GM12878 (cell line): Measurements from ENCODE around the gene RGS14. TPM values are rescaled to one million over a fixed set of nuclear protein-coding genes. Genes with fewer than 3 reads are reported as not detected.
A peak's percentile ranks its signal among the peaks of the same experiment; 100 is the strongest.

ENCODE experiments used
- ATAC-seq: fragments of 200-7000 bp; cut with Tn5 transposase; 3 replicates; pipeline ENCODE4 v1.9.1; 2020; ENCODE audit warnings: mild to moderate bottlenecking, moderate library complexity
- BruUV-seq: library from RNA; stranded (reverse); fragments of 400-500 nt; replicated peaks from 2 replicates; lab custom pipeline; 2021; lab: Mats Ljungman, UMichigan
- CTCF ChIA-PET: fragments of 300-600 bp; sonication (Branson Sonifier 250); formaldehyde crosslinking; extraction: SDS; loops from one replicate; lab custom pipeline; 2021; ENCODE audit warnings: inconsistent platforms; lab: Yijun Ruan, JAX
- POLR2A ChIA-PET: fragments of 350-600 bp; formaldehyde crosslinking; extraction: SDS; loops from one replicate; lab custom pipeline; 2021; ENCODE audit warnings: inconsistent platforms; lab: Charles Lee
- RAD21 ChIA-PET: fragments of 300-600 bp; sonication (Branson Sonifier 250); formaldehyde crosslinking; loops from one replicate; lab custom pipeline; 2023; ENCODE audit warnings: antibody characterized with exemption; ENCODE audit not compliant: unreplicated experiment; lab: Charles Lee
- SMC1A ChIA-PET: fragments of 300-600 bp; sonication (Branson Sonifier 250); formaldehyde crosslinking; loops from one replicate; lab custom pipeline; 2023; ENCODE audit not compliant: unreplicated experiment, uncharacterized antibody; lab: Charles Lee
- DNase-seq: peaks from one replicate; pipeline ENCODE4 v3.0.0-alpha.2; 2011; ENCODE audit warnings: low read depth, low spot score
- FAIRE-seq: peaks from 3 replicates; lab custom pipeline; 2011; peaks lifted over from hg19 to GRCh38; lab: Jason Lieb, UNC
- H2AFZ ChIP-seq: 2 replicates; pipeline ENCODE4 v1.6.0; 2011; ENCODE audit warnings: low read depth, low read length, control low read depth; ENCODE audit not compliant: control insufficient read depth
- H3K27ac ChIP-seq: 2 replicates; pipeline ENCODE4 v1.5.1; 2011; ENCODE audit warnings: control low read depth; ENCODE audit not compliant: control insufficient read depth, insufficient read depth
- H3K27me3 ChIP-seq, 2 experiments: replicated peaks in 1 of 2; 2 replicates each; pipeline versions ENCODE4 v1.6.0 to v1.6.1; 2011; ENCODE audit warnings: low read length in 1 of 2; ENCODE audit not compliant: control insufficient read depth in 2 of 2, insufficient read depth in 2 of 2
- H3K36me3 ChIP-seq, 2 experiments: 2 replicates each; pipeline ENCODE4 v1.5.1; 2011; ENCODE audit warnings: low read length in 1 of 2; ENCODE audit not compliant: control insufficient read depth in 2 of 2, insufficient read depth in 2 of 2
- H3K4me1 ChIP-seq: 2 replicates; pipeline ENCODE4 v1.6.1; 2011; ENCODE audit warnings: mild to moderate bottlenecking, low read length, moderate library complexity, mixed read lengths; ENCODE audit not compliant: control insufficient read depth, insufficient read depth
- H3K4me2 ChIP-seq: 2 replicates; pipeline ENCODE4 v1.6.0; 2011; ENCODE audit warnings: control low read depth; ENCODE audit not compliant: control insufficient read depth, insufficient read depth
- H3K4me3 ChIP-seq: fragments of 200-600 bp; sonication (generic); 2 replicates; pipeline ENCODE4 v1.5.1; 2016
- H3K79me2 ChIP-seq: 2 replicates; pipeline ENCODE4 v1.6.0; 2011; ENCODE audit warnings: low read length; ENCODE audit not compliant: control insufficient read depth, insufficient read depth
- H3K9ac ChIP-seq: 2 replicates; pipeline ENCODE4 v1.8.0; 2011; ENCODE audit warnings: low read length, control low read depth, mixed read lengths; ENCODE audit not compliant: control insufficient read depth, insufficient read depth
- H3K9me3 ChIP-seq: replicated peaks from 3 replicates; pipeline ENCODE4 v1.5.1; 2011; ENCODE audit warnings: mild to moderate bottlenecking, low read length; ENCODE audit not compliant: control insufficient read depth, insufficient read depth
- H4K20me1 ChIP-seq: 2 replicates; pipeline ENCODE4 v1.6.0; 2011; ENCODE audit not compliant: control insufficient read depth, insufficient read depth
- FOXK2 ChIP-seq: fragments of 450-650 bp; IDR thresholded peaks from 2 replicates; pipeline ENCODE4 v1.6.1; 2017; ENCODE audit warnings: mild to moderate bottlenecking, moderate library complexity
- GABPA ChIP-seq: IDR thresholded peaks from 2 replicates; pipeline ENCODE4 v1.6.1; 2014; ENCODE audit warnings: antibody characterized with exemption, low read depth, mild to moderate bottlenecking, inconsistent platforms
- MEF2A ChIP-seq: IDR thresholded peaks from 2 replicates; pipeline ENCODE4 v1.6.1; 2011; ENCODE audit warnings: low read depth, mild to moderate bottlenecking, low read length, moderate library complexity; ENCODE audit not compliant: insufficient read depth
- NFIC ChIP-seq: IDR thresholded peaks from 2 replicates; pipeline ENCODE4 v1.6.1; 2012; ENCODE audit warnings: low read depth, mild to moderate bottlenecking, inconsistent platforms, low read length, moderate library complexity
- POLR2A ChIP-seq: IDR thresholded peaks from 2 replicates; pipeline ENCODE4 v1.6.1; 2011; ENCODE audit warnings: low read depth, mild to moderate bottlenecking, low read length
- RB1 ChIP-seq: fragments of 450-650 bp; formaldehyde crosslinking; IDR thresholded peaks from 2 replicates; pipeline ENCODE4 v1.6.1; 2017; ENCODE audit warnings: mild to moderate bottlenecking, borderline replicate concordance
- SP1 ChIP-seq: IDR thresholded peaks from one replicate; pipeline ENCODE4 v1.6.1; 2011; ENCODE audit warnings: low read depth, low read length
- TARDBP ChIP-seq: IDR thresholded peaks from 2 replicates; pipeline ENCODE4 v1.6.1; 2016; ENCODE audit warnings: borderline replicate concordance
- YBX1 ChIP-seq: fragments of 450-650 bp; IDR thresholded peaks from 2 replicates; pipeline ENCODE4 v1.6.1; 2016; ENCODE audit warnings: antibody characterized with exemption
- ZBED1 ChIP-seq: IDR thresholded peaks from 2 replicates; pipeline ENCODE4 v1.6.1; 2016; ENCODE audit warnings: borderline replicate concordance
- ZNF384 ChIP-seq: IDR thresholded peaks from 2 replicates; pipeline ENCODE4 v1.6.1; 2012; ENCODE audit warnings: low read depth, mild to moderate bottlenecking, low read length, improper control_type of control experiment, borderline replicate concordance
- WGBS: methylation state at CpG from one replicate; pipeline ENCODE4 v1.1.6; 2016; ENCODE audit warnings: low lambda C conversion rate; ENCODE audit not compliant: insufficient replicate concordance, insufficient coverage; ENCODE audit errors: missing lambda C conversion rate; 5-methylcytosine and 5-hydroxymethylcytosine counted together
- in situ Hi-C: fragments of 300-500 bp; cut with MboI; formaldehyde crosslinking; loops from 9 replicates; pipeline ENCODE4 v1.14.3; 2018; ENCODE audit warnings: mixed read lengths
- intact Hi-C: fragments of 100-400 bp; cut with micrococcal nuclease; formaldehyde crosslinking; loops from one replicate; pipeline ENCODE4 v1.14.2; 2022; ENCODE audit not compliant: unreplicated experiment
- polyA plus RNA-seq, 11 experiments: library from polyadenylated mRNA; depleted of rRNA in 4 of 11; unstranded in 6 of 11; stranded (reverse) in 5 of 11; fragments of >200 nt; fragmentation: Nextera tagmentation in 4 of 11; fragmentation: Illumina TruSeq in 1 of 11; extraction: Ambion mirVana in 4 of 11; extraction: Trizol in 1 of 11; gene quantifications; 1 replicate in 1 of 11; 2 replicates in 10 of 11; pipeline versions ENCODE4 v1.2.1 to v1.2.3, GENCODE V29; 2011 to 2016; ENCODE audit warnings: inconsistent platforms in 2 of 11, missing spikeins in 2 of 11, low read depth in 1 of 11
- total RNA-seq, 4 experiments: library from RNA; depleted of rRNA in 3 of 4; stranded (reverse); fragments of >200 nt in 3 of 4; fragmentation: Illumina TruSeq in 1 of 4; extraction: Trizol in 1 of 4; gene quantifications; 2 replicates each; pipeline versions ENCODE4 v1.2.1 to v1.2.3, GENCODE V29; 2013 to 2021
- TF ChIP-seq, protein P1 (sequence below): fragments of 450-650 bp; IDR thresholded peaks from 2 replicates; pipeline ENCODE4 v1.6.1; 2017; ENCODE audit warnings: mild to moderate bottlenecking, moderate library complexity

Gene RGS14
- total and polyA plus RNA-seq, 10 of the 15 experiments (the other 5 are each of a cell fraction or from before 2014, with no cell fraction given) = 0.19 to 88.7 (median 54.8) TPM

GRCh38 chr5:177336603-177337494 is 20.9 kb upstream of the RGS14 start:
- SMC1A ChIA-PET = interaction anchor here (1.6 kb wide), 1 partner anchor 11 kb away, joined by 4 read pairs; no protein-coding TSS in a partner anchor
- CTCF ChIA-PET = interaction anchor here (0.9 kb wide), 1 partner anchor 19 kb away, joined by 3 read pairs; no protein-coding TSS in a partner anchor
- H4K20me1 ChIP-seq = no peaks in the 10 kb centered on the region
- RAD21 ChIA-PET = interaction anchor here (1.1 kb wide), 1 partner anchor 53 kb away, joined by 3 read pairs; no protein-coding TSS in a partner anchor
- WGBS = 98% methylated on average over 35 of the region's 36 CpGs
- in situ Hi-C loops (no loop called here), intact Hi-C loops (no loop called here)
- no peak overlapping the region for H3K27ac ChIP-seq
- POLR2A ChIA-PET = no interaction called here
- no peaks in the 10 kb centered on the region for H3K27me3 ChIP-seq
- ATAC-seq (no peak), DNase-seq (no peak), FAIRE-seq (no peak)
- H3K9ac ChIP-seq = no peak overlapping the region
- peaks cover 11% of the 10 kb centered on the region for H3K79me2 ChIP-seq
- BruUV-seq = no TSS peak
- no peak overlapping the region for H3K4me3 ChIP-seq
- TF ChIP-seq POLR2A = peak; percentile 40; the same call in 1 of the 2 replicates
- no peak for TF ChIP-seq FOXK2
- H2AFZ ChIP-seq = no peak overlapping the region
- H3K36me3 ChIP-seq = peaks cover 21 to 65% of the 10 kb centered on the region in 2 experiments
- no peaks in the 10 kb centered on the region for H3K4me1 ChIP-seq
- H3K4me2 ChIP-seq = no peak overlapping the region
- H3K9me3 ChIP-seq = no peaks in the 10 kb centered on the region; the same call in 1 of the 3 replicates

- DNase-seq (no peak), ATAC-seq (no peak), FAIRE-seq (no peak)
- Histone ChIP-seq H2AFZ (no peak overlapping the region), H4K20me1 (no peaks in the 10 kb centered on the region), H3K4me3 (no peak overlapping the region), H3K4me2 (no peak overlapping the region), H3K9ac (no peak overlapping the region), H3K4me1 (no peaks in the 10 kb centered on the region), H3K36me3 (peaks cover 19 to 52% of the 10 kb centered on the region in 2 experiments), H3K27me3 (no peaks in the 10 kb centered on the region), H3K79me2 (peaks cover 15% of the 10 kb centered on the region), H3K9me3 (no peaks in the 10 kb centered on the region; the same call in 1 of the 3 replicates), H3K27ac (no peak overlapping the region)
- no TSS peak for BruUV-seq
- POLR2A ChIA-PET = no interaction called here
- SMC1A ChIA-PET = no interaction called here
- RAD21 ChIA-PET = no interaction called here
- WGBS = 84% methylated on average over 22 of the region's 22 CpGs
- CTCF ChIA-PET = interaction anchor here (1.0 kb wide), 1 partner anchor 31 kb away, joined by 3 read pairs; no protein-coding TSS in a partner anchor
- intact Hi-C loops = no loop called here
- in situ Hi-C loops = no loop called here
- TF ChIP-seq TARDBP (no peak), GABPA (no peak), ZBED1 (no peak), MEF2A (no peak), RB1 (no peak), YBX1 (no peak), SP1 (no peak), ZNF384 (no peak), NFIC (no peak)
- TF ChIP-seq, protein P1, sequence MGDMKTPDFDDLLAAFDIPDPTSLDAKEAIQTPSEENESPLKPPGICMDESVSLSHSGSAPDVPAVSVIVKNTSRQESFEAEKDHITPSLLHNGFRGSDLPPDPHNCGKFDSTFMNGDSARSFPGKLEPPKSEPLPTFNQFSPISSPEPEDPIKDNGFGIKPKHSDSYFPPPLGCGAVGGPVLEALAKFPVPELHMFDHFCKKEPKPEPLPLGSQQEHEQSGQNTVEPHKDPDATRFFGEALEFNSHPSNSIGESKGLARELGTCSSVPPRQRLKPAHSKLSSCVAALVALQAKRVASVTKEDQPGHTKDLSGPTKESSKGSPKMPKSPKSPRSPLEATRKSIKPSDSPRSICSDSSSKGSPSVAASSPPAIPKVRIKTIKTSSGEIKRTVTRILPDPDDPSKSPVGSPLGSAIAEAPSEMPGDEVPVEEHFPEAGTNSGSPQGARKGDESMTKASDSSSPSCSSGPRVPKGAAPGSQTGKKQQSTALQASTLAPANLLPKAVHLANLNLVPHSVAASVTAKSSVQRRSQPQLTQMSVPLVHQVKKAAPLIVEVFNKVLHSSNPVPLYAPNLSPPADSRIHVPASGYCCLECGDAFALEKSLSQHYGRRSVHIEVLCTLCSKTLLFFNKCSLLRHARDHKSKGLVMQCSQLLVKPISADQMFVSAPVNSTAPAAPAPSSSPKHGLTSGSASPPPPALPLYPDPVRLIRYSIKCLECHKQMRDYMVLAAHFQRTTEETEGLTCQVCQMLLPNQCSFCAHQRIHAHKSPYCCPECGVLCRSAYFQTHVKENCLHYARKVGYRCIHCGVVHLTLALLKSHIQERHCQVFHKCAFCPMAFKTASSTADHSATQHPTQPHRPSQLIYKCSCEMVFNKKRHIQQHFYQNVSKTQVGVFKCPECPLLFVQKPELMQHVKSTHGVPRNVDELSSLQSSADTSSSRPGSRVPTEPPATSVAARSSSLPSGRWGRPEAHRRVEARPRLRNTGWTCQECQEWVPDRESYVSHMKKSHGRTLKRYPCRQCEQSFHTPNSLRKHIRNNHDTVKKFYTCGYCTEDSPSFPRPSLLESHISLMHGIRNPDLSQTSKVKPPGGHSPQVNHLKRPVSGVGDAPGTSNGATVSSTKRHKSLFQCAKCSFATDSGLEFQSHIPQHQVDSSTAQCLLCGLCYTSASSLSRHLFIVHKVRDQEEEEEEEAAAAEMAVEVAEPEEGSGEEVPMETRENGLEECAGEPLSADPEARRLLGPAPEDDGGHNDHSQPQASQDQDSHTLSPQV = no peak
Measured at GRCh38 chr5:177338251-177339106, 19.2 kb upstream of the RGS14 start.
